LNCaP clone FGC (cell line): ENCODE results near the gene METTL26.

ENCODE experiments used
- DNase-seq: peaks from one replicate; pipeline ENCODE4 v3.0.0-alpha.2; 2011; ENCODE audit warnings: low read depth
- H3K4me3 ChIP-seq: 2 replicates; pipeline ENCODE4 v1.5.1; 2011; ENCODE audit warnings: mild to moderate bottlenecking, low read depth, low read length, control low read depth
- CTCF ChIP-seq: IDR thresholded peaks from 2 replicates; pipeline ENCODE4 v1.5.1; 2012; ENCODE audit warnings: mild to moderate bottlenecking; ENCODE audit not compliant: control insufficient read depth, insufficient read depth; ENCODE audit errors: extremely low read depth

The METTL26 gene

GRCh38 chr16:626787-627453 lies 9.2 kb downstream of the METTL26 start:
- no peak for TF ChIP-seq CTCF
- H3K4me3 ChIP-seq: no peak overlapping the region
- no peak for DNase-seq

DNA sequence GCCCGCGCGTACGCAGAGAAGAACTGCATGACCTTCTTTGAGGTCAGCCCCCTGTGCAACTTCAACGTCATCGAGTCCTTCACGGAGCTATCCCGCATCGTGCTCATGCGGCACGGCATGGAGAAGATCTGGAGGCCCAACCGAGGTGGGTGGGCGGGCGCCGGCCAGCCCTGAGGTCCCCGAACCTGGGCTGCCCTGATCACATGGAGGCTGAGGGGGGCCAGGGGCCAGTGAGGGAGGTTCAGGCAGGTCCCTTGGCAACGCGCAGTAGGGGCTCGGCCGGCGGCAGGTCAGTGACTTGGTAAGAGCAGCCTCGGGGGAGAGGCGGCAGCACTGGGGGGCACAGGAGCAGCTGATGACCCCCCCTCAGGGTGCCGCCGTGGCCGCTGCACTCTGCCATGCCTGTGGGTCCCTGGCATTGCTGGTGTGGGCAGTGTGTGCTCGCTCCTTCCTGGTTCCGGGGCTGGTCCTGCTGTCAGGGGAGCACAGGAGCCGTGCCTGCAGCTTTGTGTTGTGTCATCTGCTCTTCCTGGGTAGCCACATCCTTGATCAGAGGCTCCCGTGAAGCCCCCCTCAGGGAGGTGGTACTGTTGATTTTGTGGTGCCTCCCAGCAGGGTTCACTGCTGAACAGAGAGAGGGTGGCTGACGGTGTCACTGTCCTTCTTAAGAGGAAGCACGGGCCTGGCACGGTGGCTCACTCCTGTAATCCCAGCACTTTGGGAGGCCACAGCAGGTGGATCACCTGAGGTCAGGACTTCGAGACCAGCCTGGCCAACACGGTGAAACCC lies 9.9 kb downstream of the METTL26 start:
- no peak for TF ChIP-seq CTCF
- H3K4me3 ChIP-seq: no peak overlapping the region

GRCh38 chr16:625117-625976 lies 10.8 kb downstream of the METTL26 start:
- no peak for TF ChIP-seq CTCF
- no peak overlapping the region for H3K4me3 ChIP-seq
- no peak for DNase-seq

More for the DNA sequence above, 9.9 kb downstream of the METTL26 start:
- no peak for DNase-seq

- TF ChIP-seq CTCF: no peak
- DNase-seq: no peak
- H3K4me3 ChIP-seq: no peak overlapping the region
Observed at GRCh38 chr16:624526-625070, 11.5 kb downstream of the METTL26 start.

DNA sequence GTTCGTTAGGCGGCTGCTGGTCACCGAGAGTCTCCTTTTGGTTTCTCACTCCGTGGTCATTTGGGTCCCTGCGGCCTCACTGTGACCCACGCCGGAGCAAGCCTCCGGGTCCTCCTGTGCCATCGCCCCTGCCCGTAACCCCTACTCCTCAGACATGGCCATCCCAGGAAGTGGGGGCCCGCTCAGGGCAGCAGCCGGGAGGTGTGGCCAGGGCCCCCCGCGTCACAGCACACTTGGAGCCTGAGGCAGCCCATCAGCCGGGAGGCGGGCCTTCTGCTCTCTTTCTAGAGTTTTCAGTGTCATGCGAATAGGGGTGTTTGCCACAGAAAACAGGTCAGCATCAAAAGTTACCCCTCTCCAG lies 13.2 kb downstream of the METTL26 start:
- TF ChIP-seq CTCF: no peak
- no peak for DNase-seq

DNA sequence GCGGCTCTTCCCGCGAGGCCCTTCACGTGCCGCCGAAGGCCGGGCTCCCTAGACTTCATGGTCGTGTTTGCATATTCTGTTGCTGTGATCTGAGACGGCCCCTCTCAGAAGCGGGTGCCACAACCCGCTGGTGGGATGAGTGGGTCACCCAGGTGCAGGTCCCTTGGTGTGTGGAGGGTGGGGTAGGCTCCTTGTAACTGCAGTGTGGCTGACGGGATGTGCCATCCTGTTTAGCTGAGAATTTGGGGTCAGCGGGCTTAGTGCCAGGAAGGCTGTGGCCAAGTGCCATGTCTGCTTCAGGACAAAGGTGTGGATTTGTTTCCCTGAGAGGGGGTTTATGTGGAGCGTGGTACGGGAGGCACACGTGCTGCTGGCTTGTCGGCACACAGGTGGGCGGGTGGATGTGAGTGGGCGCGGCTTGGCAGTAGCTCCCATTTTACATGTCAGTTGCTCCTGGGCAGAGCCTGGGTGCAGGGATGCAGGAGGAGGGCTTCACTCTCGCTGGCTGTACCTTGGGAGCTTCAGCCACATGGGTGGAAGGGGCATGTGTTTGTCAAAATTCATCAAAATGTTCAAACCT lies 14.5 kb downstream of the METTL26 start:
- TF ChIP-seq CTCF: no peak
- H3K4me3 ChIP-seq: no peak overlapping the region
- no peak for DNase-seq

More for the DNA sequence above, 13.2 kb downstream of the METTL26 start:
- H3K4me3 ChIP-seq: no peak overlapping the region
